CD4-positive, alpha-beta T cell (primary cell): Measurements from ENCODE around the gene ZNF354B. TPM values are rescaled to one million over a fixed set of nuclear protein-coding genes. Genes with fewer than 3 reads are reported as not detected.

Source experiments
- ATAC-seq: fragments of 200-7000 bp; cut with Tn5 transposase; one replicate; pipeline ENCODE4 v1.10.0; 2022; ENCODE audit warnings: mild to moderate bottlenecking; ENCODE audit not compliant: poor library complexity
- CTCF ChIA-PET: fragments of 350-600 bp; sonication (Branson Sonifier 250); formaldehyde crosslinking; loops from one replicate; lab custom pipeline; 2021; ENCODE audit warnings: antibody characterized with exemption, inconsistent platforms; lab: Charles Lee
- POLR2A ChIA-PET: fragments of 350-600 bp; sonication (Branson Sonifier 250); formaldehyde crosslinking; loops from one replicate; lab custom pipeline; 2021; ENCODE audit warnings: antibody characterized with exemption, inconsistent platforms; lab: Charles Lee
- DNase-seq, 14 experiments: peaks; one replicate each; pipeline ENCODE4 v3.0.0-alpha.2; 2013 to 2020; ENCODE audit warnings: mixed read lengths in 2 of 14
- H3K27ac ChIP-seq, 2 donors: one replicate each; pipeline versions ENCODE4 v1.5.1 to v1.7.0; 2013; ENCODE audit warnings: low read length in 2 of 2, low read depth in 1 of 2, mild to moderate bottlenecking in 1 of 2
- H3K27me3 ChIP-seq, 2 experiments: 1 replicate in 1 of 2; 2 replicates in 1 of 2; pipeline versions ENCODE4 v1.6.1 to v1.7.0; 2013; ENCODE audit warnings: low read length in 2 of 2, control low read depth in 1 of 2, mild to moderate bottlenecking in 1 of 2, moderate library complexity in 1 of 2; ENCODE audit not compliant: insufficient read depth in 2 of 2, control insufficient read depth in 1 of 2
- H3K36me3 ChIP-seq: one replicate; pipeline ENCODE4 v1.6.1; 2013; ENCODE audit warnings: low read length, control low read depth; ENCODE audit not compliant: insufficient read depth
- H3K4me1 ChIP-seq: one replicate; pipeline ENCODE4 v1.6.1; 2013; ENCODE audit warnings: low read length, control low read depth; ENCODE audit not compliant: insufficient read depth
- H3K4me3 ChIP-seq: one replicate; pipeline ENCODE4 v1.5.1; 2013; ENCODE audit warnings: mild to moderate bottlenecking, low read length, moderate library complexity
- H3K9me3 ChIP-seq, 2 experiments: 1 replicate in 1 of 2; 2 replicates in 1 of 2; pipeline versions ENCODE4 v1.6.1 to v1.7.0; 2013; ENCODE audit warnings: low read length in 2 of 2, mild to moderate bottlenecking in 2 of 2, control low read depth in 1 of 2, moderate library complexity in 1 of 2; ENCODE audit not compliant: control insufficient read depth in 1 of 2, insufficient read depth in 1 of 2
- H3K27ac Mint-ChIP-seq: one replicate; pipeline ENCODE4 v1.8.0; 2020; ENCODE audit warnings: mixed read lengths
- H3K27me3 Mint-ChIP-seq: one replicate; pipeline ENCODE4 v1.8.0; 2021; ENCODE audit warnings: mixed read lengths
- H3K36me3 Mint-ChIP-seq: one replicate; pipeline ENCODE4 v1.8.0; 2021; ENCODE audit warnings: low read depth, mixed read lengths
- H3K4me1 Mint-ChIP-seq: one replicate; pipeline ENCODE4 v1.8.0; 2021; ENCODE audit warnings: low read depth, mixed read lengths
- H3K4me3 Mint-ChIP-seq: one replicate; pipeline ENCODE4 v1.8.0; 2020; ENCODE audit warnings: mild to moderate bottlenecking, mixed read lengths
- H3K9me3 Mint-ChIP-seq: one replicate; pipeline ENCODE4 v1.8.0; 2020; ENCODE audit warnings: mixed read lengths
- CTCF ChIP-seq: fragments of 200-600 bp; IDR thresholded peaks from one replicate; pipeline ENCODE4 v1.8.0; 2022; ENCODE audit warnings: antibody characterized with exemption, mild to moderate bottlenecking
- intact Hi-C, 2 experiments: fragments of 100-400 bp; cut with DNase I in 1 of 2; cut with micrococcal nuclease in 1 of 2; formaldehyde crosslinking; loops; one replicate each; pipeline versions ENCODE4 v1.15.1 to v1.9.0; 2023 to 2025; cut with DNase I, micrococcal nuclease
- total RNA-seq, 174 experiments: library from RNA in 2 of 174; stranded (reverse) in 2 of 174; gene quantifications; one replicate each; pipeline ENCODE4 v1.2.3 and lab custom pipeline; 2021 to 2026

Gene ZNF354B
- total RNA-seq, 2 experiments from 2014 or later = 6.2 to 6.3 TPM

- H3K4me1 Mint-ChIP-seq = no peaks in the 10 kb centered on the region
- Histone ChIP-seq H3K9me3 (peaks cover 11 to 27% of the 10 kb centered on the region in 2 experiments), H3K4me1 (no peaks in the 10 kb centered on the region), H3K27me3 (no peaks in the 10 kb centered on the region), H3K36me3 (peaks cover 3% of the 10 kb centered on the region), H3K27ac (no peak overlapping the region), H3K4me3 (no peak overlapping the region)
- ATAC-seq (no peak), DNase-seq (no peak)
- intact Hi-C loops = no loop called here
- TF ChIP-seq CTCF = no peak
- POLR2A ChIA-PET = no interaction called here
- CTCF ChIA-PET = no interaction called here
- no peaks in the 10 kb centered on the region for H3K27me3 Mint-ChIP-seq
- H3K4me3 Mint-ChIP-seq = no peak overlapping the region
- H3K27ac Mint-ChIP-seq = no peak overlapping the region
- peaks cover 10% of the 10 kb centered on the region for H3K9me3 Mint-ChIP-seq
- H3K36me3 Mint-ChIP-seq = peaks cover 58% of the 10 kb centered on the region
Observed at GRCh38 chr5:178902849-178903248, 43.1 kb downstream of the ZNF354B start.

GRCh38 chr5:178931846-178932760 lies 72.3 kb downstream of the ZNF354B start:
- Mint-ChIP-seq H3K36me3 (peaks cover 95% of the 10 kb centered on the region), H3K27ac (no peak overlapping the region), H3K4me3 (no peak overlapping the region), H3K9me3 (peaks cover 44% of the 10 kb centered on the region), H3K4me1 (no peaks in the 10 kb centered on the region), H3K27me3 (no peaks in the 10 kb centered on the region)
- ATAC-seq (no peak), DNase-seq (no peak)
- no peaks in the 10 kb centered on the region for H3K36me3 ChIP-seq
- no peaks in the 10 kb centered on the region for H3K4me1 ChIP-seq
- H3K27me3 ChIP-seq = no peaks in the 10 kb centered on the region
- H3K4me3 ChIP-seq = no peak overlapping the region
- POLR2A ChIA-PET = no interaction called here
- intact Hi-C loops = no loop called here
- CTCF ChIA-PET = no interaction called here
- H3K27ac ChIP-seq = no peak overlapping the region
- no peak for TF ChIP-seq CTCF
- H3K9me3 ChIP-seq = peaks cover 61 to 98% of the 10 kb centered on the region in 2 experiments

Other genes starting within 250 kb of the ZNF354B start
- gene CLK4, start 232.9 kb upstream of the ZNF354B start, total RNA-seq = 100 to 1,000 TPM; 109 to 123 TPM
- gene ZNF354A, start 129.3 kb upstream of the ZNF354B start, total RNA-seq = 1 to 10 TPM; 5.5 to 5.7 TPM
- gene ZFP2, start 36.0 kb downstream of the ZNF354B start, total RNA-seq = under 1 TPM; 0.36 to 0.49 TPM
- gene ZNF454, start 81.2 kb downstream of the ZNF354B start, total RNA-seq = not detected
- gene GRM6, start 135.4 kb downstream of the ZNF354B start, total RNA-seq = not detected
- gene ZNF879, start 163.9 kb downstream of the ZNF354B start, total RNA-seq = 1 to 10 TPM; 4.9 to 5.1 TPM
- 1 to 10 TPM; 2.5 to 2.9 TPM for gene ZNF354C, start 200.4 kb downstream of the ZNF354B start, total RNA-seq